Activated effector memory CD4-positive, alpha-beta T cell treated with Interleukin-2 at 50 U/mL for 16 hours (primary cell): ENCODE results near the gene STOM.
"Not testable (repeated sequence)": the region's sequence is repeated elsewhere in the genome, so short reads cannot be mapped to it uniquely, and the experiment has no call there.

Experiments
- DNase-seq: peaks from one replicate; pipeline ENCODE4 v3.0.0-alpha.2; 2020

The STOM gene

DNA sequence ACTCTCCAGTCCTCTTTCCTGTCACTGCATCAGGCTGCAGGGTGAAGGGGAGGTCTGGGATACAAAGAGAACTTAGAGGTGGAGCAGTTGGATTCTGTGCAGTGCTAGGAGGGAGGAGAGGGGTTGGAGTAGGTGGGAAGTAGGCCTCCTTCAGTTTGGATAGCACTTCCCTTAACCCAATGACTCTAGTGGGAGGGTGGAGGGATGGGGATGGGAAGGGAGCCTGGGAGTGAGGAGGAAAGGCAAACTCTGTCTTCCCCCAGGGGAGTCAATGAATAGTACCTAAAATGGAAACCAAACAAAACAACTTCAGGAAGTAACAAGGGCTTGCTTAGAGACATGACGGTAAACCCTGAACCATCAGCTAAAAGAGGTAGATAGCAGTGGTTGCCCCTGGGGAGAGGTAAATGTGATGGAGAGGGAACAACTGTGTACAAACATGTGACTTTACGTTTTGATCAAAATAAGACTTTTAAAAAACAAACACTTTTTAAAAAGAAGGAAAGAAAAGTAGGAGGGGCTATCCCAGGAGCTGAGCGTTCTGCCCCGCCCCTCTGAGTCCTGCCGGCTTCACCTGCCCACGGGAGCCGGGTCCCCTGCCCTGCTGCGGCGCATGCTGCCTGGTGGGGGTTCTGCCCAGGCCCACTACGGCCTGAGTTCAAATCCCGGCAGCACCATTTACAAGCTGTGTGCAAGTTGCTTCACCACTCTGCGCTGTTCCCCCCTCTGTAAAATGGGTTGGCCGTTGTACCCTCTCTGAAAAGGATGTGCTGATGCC is 71.2 kb downstream of the STOM start:
- DNase-seq: no peak

DNA sequence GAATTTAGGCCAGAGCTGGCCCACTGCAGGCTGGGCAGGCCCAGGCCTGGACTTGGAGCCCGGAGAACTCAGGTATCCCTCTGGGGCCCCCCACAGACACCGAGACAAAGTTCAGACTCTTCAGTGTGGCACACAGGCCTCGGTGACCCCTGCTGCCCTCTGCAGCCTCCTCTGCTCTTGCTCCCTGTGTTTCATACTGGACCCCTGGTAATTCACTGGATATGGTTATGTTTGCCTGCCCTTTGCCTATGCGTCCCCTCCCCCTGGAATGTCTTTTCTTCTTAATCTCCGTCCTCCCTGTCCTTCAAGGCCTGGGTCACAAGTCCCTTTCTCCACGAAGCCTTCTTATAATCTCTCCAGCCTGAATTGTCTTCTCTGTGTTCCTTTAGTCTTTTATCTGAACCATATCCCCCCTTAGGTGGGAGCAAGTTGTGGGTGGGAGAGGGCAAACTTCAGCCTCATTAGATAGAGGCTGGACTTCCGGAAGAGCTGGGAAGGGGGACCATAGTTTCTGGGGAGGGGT is 72.0 kb downstream of the STOM start:
- DNase-seq: no peak

DNA sequence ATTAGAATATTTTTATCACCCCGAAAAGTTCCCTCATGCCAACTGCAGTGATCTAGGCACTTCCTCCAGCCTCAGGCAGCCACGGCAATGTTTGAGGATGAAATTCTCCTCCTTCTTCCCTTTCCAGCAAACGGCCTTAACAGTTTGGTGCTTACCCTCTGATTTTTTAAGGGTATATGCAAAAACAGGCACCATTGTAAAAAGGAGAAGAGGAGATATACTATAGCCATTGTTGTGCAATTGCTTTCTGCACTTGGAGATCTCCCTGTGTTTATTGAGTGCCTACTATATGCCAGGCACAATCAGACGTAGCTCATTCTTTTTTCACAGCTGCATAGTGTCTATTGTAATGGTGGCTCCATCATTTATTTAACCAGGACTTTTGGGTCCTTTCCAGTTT is 72.7 kb downstream of the STOM start:
- no peak for DNase-seq

DNA sequence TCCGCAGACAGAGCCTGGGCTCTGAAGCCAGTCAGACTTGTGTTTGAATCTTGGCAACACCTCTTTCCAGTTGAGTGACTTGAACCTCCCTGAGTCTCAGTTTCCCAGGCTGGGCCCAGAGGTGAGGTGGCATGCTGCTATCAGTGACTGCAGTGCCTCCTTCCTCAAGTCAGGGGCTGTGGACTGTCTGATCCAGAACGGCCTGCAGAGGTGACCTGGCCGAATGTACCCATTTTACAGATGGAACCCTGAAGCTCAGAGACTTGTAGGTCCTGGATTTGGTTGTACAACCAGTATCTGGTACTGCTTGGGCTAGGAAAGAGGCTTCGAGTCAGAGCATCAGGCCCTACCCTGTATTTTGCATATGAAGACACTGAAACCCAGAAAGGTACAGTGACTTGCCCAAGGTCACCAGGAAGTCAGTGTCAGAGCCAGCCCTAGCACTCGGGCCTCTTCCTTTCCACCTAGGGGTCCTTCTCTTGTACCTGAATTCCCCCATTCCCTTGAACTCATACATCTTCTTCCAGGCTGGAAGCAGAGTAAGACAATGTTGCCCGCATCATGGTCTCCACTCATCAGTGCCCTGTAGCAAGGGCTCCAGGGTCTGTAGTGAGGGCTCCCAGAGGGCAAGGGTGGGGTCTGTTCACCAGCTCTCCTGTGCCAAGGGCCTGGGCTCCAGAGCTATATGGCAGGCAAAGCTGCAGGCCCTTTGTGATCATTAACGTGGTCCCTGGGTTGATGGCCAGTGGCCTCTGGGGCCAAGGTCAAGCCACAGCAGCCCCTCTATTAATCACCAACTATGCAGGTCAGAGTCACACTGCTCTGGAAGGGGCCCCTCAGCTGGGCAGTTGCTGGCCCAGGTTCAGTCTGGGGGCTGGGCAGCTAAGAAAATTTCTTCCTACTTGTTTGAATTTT is 73.6 kb downstream of the STOM start:
- no peak for DNase-seq

DNA sequence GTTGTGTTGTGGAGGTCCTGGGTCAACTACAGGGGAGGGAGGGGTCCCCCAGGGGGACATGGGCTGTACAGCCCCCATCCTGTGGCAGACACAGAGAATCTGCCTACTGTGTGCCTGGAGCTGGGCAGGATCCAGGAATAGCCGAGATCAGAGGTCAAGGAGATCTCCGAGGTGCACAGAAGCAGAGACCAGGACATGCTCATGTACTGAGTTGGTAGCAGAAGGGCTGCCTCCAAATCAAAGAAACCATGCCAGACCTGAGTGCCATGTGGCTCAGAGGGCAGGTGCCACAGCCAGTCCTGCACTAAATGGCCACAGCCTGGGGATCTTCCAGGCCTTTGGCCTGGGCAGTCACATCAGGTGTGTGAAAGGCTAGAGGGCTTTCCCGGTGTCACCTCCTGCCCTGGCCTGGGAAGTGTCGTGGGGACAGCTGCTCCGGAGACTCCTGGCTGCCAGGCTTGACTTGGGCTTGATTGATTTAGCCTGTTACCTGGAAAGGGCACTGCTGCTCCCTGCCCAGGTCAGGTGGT is 74.3 kb downstream of the STOM start:
- DNase-seq: no peak

DNA sequence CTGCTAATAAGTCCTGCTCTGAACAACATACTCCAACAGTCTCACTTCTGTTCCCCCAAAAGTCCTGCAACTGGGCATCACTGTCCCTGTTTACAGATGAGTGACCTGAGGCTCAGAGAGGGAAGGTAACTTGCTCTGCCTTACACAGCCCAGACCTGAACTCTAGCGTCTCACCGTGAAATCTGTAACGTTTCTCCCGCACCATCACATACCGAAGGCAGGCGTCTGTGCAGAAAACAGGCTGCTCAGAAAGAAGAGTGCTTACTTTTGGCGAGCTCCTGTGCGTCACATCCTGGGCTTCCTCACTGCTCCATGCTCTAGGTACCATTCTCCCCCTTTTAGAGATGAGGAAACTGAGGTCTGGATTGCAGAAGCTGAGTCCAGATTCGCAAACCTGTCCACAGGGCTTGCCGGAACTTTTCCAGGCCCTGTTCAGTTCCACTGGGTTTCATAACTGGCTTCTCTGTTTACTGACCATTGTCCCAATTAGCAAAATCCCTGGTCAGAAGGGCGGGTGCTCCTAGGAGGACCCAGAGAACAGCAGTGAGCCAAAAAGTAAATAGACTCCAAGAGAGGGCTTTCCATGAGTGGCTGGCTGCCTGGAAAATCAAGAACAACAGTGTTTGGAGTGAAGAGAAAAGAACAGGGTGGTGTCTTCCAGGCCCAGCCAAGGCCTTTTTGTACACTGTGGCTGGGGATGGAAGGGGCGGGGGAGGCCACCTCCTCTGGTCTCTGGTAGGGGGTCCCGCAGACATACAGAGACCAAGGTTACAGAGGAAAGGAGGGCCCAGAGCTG is 75.0 kb downstream of the STOM start:
- DNase-seq: no peak

DNA sequence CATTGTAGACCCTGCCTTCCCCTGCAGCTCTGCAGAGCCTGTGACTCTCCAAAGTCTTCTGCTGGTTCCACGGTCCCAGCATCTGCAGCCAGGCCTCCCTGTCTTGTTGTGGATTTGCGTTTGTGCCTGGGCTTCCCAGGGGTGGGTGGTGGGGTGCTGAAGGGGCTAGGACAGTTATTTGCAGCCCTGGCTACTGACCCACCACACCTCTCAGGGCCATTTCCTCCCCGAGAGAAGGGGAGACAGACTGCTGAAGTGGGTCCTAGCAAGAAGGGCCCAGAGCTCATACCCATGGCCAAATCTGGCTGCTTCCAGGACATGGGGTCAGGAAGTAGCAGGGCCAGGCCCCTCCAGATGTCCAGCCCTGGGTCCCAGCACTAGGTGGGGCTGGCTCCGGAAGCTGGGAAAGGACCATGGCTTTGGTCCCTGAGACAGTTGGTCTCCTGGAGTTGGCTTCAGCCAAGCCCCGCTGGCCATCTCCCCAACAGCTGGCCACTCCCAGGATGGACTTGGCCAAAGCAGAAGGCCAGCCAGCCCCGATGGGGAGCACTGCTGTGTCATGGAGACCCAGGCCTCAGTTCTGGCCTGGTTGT is 75.8 kb downstream of the STOM start:
- DNase-seq: no peak

DNA sequence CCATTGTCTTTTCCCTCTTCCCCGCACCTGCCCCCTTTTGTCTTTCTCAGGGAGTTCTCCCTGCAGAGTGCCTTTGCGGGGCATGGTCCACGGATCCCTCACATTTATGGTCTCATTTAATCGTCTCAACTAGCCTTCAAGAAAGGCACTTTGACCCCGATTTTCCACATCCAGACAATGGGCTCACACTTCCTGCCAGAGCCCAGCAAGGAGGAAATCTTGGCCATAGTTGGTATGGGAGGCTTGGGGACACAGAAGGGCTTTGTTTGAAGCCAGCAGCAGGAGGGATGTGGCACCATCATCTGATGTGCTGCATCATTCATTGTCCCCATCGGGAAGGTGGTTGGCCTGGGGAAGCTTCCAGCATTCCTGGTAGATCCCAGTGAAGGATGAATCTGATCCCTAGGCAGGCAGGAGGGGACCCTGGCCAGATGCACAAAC is 77.2 kb downstream of the STOM start:
- no peak for DNase-seq

DNA sequence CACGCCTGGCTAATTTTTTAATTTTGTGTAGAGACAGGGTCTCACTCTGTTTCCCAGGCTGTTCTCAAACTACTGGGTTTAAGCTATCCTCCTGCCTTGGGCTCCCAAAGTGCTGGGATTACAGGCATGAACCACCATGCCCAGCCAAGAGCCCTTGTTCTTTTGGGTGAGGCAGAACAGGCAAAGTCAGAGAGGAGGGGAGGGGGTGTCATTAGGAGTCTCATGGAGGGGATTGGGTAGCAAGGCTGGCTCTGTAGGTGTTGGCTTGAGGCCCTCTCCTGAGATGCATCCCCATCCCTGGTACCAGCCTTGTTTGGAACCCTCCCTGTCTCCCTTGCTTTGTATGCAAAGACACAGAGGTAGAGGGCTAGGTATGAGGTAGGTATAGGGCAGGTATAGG is 78.0 kb downstream of the STOM start:
- DNase-seq: no peak

DNA sequence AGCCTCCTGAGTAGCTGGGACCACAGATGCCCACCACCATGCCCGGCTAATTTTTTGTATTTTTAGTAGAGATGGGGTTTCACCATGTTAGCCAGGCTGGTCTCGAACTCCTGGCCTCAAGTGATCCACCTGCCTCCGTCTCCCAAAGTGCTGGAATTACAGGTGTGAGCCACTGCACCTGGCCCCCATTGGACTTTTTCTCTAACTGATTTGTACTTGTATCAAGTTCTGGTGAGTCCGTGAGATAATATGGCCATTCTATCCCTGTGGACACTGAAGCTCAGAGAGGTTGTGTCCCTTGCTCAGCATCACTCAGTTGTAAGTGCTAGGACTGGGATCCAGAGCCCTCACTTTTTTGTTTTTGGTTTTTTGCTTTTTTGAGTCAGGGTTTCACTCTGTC is 78.5 kb downstream of the STOM start:
- DNase-seq: not testable (repeated sequence)

DNA sequence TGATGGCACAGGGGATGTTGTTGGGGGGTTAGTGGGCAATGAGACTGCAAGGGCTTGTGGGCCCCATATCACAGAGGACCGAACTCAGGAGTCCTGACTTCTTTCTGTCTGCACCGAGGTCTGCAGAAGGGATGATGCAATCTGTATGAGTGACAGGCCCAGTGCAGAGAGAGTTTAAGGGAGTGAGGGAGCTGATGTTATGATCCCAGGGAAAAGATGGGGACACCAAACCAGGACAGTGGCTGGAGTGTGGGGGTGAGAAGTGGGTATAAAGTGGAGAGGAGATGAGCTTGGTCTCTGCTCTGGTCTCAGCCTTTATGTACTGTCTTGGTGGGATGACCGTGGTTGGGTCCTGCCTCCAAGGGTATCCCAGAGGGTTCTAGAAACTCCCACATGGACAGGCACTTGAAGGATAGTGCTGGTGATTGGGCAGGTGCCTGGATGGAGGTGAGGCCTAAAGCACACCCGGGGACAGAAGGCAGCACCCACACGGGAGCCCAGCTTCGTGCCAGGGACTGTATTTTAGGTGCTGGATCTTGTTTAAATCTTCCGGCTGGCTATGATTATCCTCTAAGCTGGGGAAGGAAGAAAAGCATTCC is 80.2 kb downstream of the STOM start:
- DNase-seq: no peak

DNA sequence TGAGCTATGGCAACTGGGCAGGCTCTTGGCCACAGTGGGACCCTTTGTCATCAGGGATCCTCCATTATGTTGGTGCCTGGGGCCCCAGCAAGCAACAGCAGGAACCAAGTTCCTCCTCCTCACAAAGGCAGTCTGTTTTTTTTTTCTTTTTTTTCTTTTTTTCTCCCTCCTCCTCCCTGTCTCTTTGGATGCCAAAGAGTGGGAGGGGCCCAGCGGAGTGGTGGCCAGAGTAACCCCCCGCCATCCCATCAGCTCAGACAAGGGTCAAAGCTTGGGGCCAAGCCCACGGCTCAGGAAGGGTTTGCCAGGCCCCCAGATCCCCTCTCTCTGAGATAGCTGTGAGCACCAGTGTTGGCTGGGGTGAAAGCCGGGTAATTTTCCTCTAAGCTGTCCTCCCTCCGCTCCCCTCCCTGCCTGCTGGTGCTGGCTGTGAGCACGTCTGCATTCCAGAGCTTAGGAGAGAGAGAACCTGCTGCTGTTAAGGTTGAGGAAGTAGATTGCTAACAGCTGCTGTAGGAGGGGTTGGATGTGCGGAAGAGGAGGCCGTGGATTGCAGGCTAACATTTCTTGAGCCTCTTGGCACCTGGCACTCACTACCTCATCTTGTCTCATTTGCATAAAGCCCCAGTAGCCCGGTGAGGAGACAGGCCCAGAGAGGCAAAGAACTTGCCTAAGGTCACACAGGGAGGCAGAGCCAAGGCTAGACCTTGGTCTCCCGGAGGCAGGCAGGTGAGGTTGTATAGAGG is 80.9 kb downstream of the STOM start:
- DNase-seq: no peak
